ENCODE measurements around the gene PLEKHH2.

The PLEKHH2 gene

GRCh38 chr2:43774617-43775016 is 137.6 kb downstream of the PLEKHH2 start:
- no peak for TF ChIP-seq REST (IDR thresholded peaks at IDR 0.05; ENCODE audit: insufficient read depth in 1 of 2, low read depth in 2 of 2, low read length in 2 of 2)
- no peak for TF ChIP-seq TAF1 (IDR thresholded peaks at IDR 0.05; ENCODE audit: borderline replicate concordance, insufficient read depth, low read length)

GRCh38 chr2:43776324-43776723 is 139.3 kb downstream of the PLEKHH2 start:
- TF ChIP-seq FOXP2 (optimal IDR thresholded peaks at IDR 0.05; ENCODE audit: borderline replicate concordance, extremely low read depth, extremely low read length, insufficient read depth): no peak
- no peak for TF ChIP-seq TAF1 (IDR thresholded peaks at IDR 0.05; ENCODE audit: borderline replicate concordance, insufficient read depth, low read length)
- no peak for TF ChIP-seq SIN3A (IDR thresholded peaks at IDR 0.05; ENCODE audit: borderline replicate concordance, insufficient read depth, low read length)
- TF ChIP-seq REST (IDR thresholded peaks at IDR 0.05; ENCODE audit: insufficient read depth in 1 of 2, low read depth in 2 of 2, low read length in 2 of 2): no peak
- no peak for TF ChIP-seq POLR2AphosphoS5 (IDR thresholded peaks at IDR 0.05; ENCODE audit: low read depth, low read length)

GRCh38 chr2:43777306-43777926 is 140.4 kb downstream of the PLEKHH2 start:
- TF ChIP-seq POLR2AphosphoS5 (IDR thresholded peaks at IDR 0.05; ENCODE audit: low read depth, low read length) (no peak), TAF1 (IDR thresholded peaks at IDR 0.05; ENCODE audit: borderline replicate concordance, insufficient read depth, low read length) (no peak), FOXP2 (optimal IDR thresholded peaks at IDR 0.05; ENCODE audit: borderline replicate concordance, extremely low read depth, extremely low read length, insufficient read depth) (no peak), SIN3A (IDR thresholded peaks at IDR 0.05; ENCODE audit: borderline replicate concordance, insufficient read depth, low read length) (no peak)

- TF ChIP-seq SIN3A (IDR thresholded peaks at IDR 0.05; ENCODE audit: borderline replicate concordance, insufficient read depth, low read length) (no peak), FOXP2 (optimal IDR thresholded peaks at IDR 0.05; ENCODE audit: borderline replicate concordance, extremely low read depth, extremely low read length, insufficient read depth) (no peak), POLR2AphosphoS5 (IDR thresholded peaks at IDR 0.05; ENCODE audit: low read depth, low read length) (no peak), TAF1 (IDR thresholded peaks at IDR 0.05; ENCODE audit: borderline replicate concordance, insufficient read depth, low read length) (no peak), REST (IDR thresholded peaks at IDR 0.05; ENCODE audit: insufficient read depth in 1 of 2, low read depth in 2 of 2, low read length in 2 of 2) (no peak)
Measured at GRCh38 chr2:43778233-43778632, 141.2 kb downstream of the PLEKHH2 start.

GRCh38 chr2:43787895-43788294 is 150.8 kb downstream of the PLEKHH2 start:
- no peak for TF ChIP-seq REST (IDR thresholded peaks at IDR 0.05; ENCODE audit: insufficient read depth in 1 of 2, low read depth in 2 of 2, low read length in 2 of 2)
- TF ChIP-seq POLR2AphosphoS5 (IDR thresholded peaks at IDR 0.05; ENCODE audit: low read depth, low read length): no peak

All from PFSK-1 (cell line).